Hepatocyte (in vitro differentiated cells): ENCODE results near the gene FRRS1.

ENCODE experiments used
- EZH2 ChIP-seq: fragments of 200-600 bp; sonication (generic); IDR thresholded peaks from 2 replicates; pipeline ENCODE4 v1.6.1; 2016; ENCODE audit warnings: antibody characterized with exemption, mild to moderate bottlenecking, borderline replicate concordance
- EZH2phosphoT487 ChIP-seq: fragments of 200-600 bp; sonication (generic); IDR thresholded peaks from one replicate; pipeline ENCODE4 v1.6.1; 2018; ENCODE audit warnings: antibody characterized with exemption, mild to moderate bottlenecking, low read depth, moderate library complexity; ENCODE audit not compliant: unreplicated experiment, severe bottlenecking
- TF ChIP-seq, protein P1 (sequence below): fragments of 200-600 bp; sonication (generic); IDR thresholded peaks from 2 replicates; pipeline ENCODE4 v1.5.1; 2016; ENCODE audit warnings: antibody characterized with exemption, mild to moderate bottlenecking; ENCODE audit not compliant: poor library complexity

DNA sequence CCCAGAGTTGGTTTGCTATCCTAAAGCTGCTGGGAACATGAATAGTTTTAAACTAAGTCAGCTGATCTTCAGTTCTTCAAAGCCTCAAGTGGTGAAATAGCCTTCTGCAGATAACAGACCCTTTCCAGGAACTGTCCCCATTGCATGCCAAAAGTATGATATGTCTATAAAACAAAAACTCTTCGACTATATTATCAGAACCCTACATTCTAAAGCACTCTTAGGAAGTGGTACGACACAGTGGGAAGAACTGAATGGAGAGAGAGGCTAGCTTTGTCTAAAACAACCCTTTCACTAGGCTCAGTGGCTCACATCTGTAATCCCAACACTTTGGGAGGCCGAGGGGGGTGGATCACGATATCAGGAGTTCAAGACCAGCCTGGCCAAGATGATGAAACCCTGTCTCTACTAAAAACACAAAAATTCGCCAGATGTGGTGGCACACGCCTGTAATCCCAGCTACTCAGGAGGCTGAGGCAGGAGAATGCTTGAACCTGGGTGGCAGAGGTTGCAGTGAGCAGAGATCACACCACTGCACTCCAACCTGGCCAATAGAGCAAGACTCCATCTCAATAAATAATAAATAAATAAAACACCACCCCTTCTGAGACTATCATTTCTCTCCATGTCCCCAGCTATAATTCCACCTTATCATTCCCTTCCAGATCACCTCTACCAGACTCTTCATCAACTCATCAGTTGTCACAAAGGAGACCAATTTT is 2.2 kb upstream of the FRRS1 start:
- TF ChIP-seq, protein P1, sequence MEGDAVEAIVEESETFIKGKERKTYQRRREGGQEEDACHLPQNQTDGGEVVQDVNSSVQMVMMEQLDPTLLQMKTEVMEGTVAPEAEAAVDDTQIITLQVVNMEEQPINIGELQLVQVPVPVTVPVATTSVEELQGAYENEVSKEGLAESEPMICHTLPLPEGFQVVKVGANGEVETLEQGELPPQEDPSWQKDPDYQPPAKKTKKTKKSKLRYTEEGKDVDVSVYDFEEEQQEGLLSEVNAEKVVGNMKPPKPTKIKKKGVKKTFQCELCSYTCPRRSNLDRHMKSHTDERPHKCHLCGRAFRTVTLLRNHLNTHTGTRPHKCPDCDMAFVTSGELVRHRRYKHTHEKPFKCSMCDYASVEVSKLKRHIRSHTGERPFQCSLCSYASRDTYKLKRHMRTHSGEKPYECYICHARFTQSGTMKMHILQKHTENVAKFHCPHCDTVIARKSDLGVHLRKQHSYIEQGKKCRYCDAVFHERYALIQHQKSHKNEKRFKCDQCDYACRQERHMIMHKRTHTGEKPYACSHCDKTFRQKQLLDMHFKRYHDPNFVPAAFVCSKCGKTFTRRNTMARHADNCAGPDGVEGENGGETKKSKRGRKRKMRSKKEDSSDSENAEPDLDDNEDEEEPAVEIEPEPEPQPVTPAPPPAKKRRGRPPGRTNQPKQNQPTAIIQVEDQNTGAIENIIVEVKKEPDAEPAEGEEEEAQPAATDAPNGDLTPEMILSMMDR, result no peak
- TF ChIP-seq EZH2phosphoT487 (no peak), EZH2 (no peak)
